ENCODE measurements around the gene DUSP22. TPM values are rescaled to one million over a fixed set of nuclear protein-coding genes. Genes with fewer than 3 reads are reported as not detected.

The DUSP22 gene
- polyA plus RNA-seq, 4 donors, result 18.8 to 40.0 (median 29.1) TPM

- Histone ChIP-seq H3K27ac (ENCODE audit: low read depth in 1 of 3, low read length in 2 of 3) (no peak overlapping the region), H3K4me1 (ENCODE audit: control insufficient read depth in 3 of 3, insufficient read depth in 2 of 3, low read depth in 1 of 3, low read length in 2 of 3) (no peaks in the 10 kb centered on the region), H3K36me3 (ENCODE audit: control insufficient read depth in 3 of 3, insufficient read depth in 2 of 3, low read depth in 1 of 3, low read length in 3 of 3) (no peaks in the 10 kb centered on the region), H3K9me3 (ENCODE audit: control insufficient read depth in 2 of 2, insufficient read depth in 1 of 2, low read depth in 1 of 2, low read length in 1 of 2) (no peaks in the 10 kb centered on the region), H3K4me3 (ENCODE audit: low read depth in 1 of 3, low read length in 3 of 3) (no peak overlapping the region), H3K27me3 (ENCODE audit: control insufficient read depth in 3 of 3, insufficient read depth in 3 of 3, low read length in 3 of 3) (no peaks in the 10 kb centered on the region)
- 73 to 93% (median 83%) methylated on average over 2 of the region's 2 CpGs for WGBS, 3 donors
- no peak for FAIRE-seq
- no peak for DNase-seq
These were observed 27.7 kb upstream of the DUSP22 start for GRCh38 chr6:264626-265025.

GRCh38 chr6:268394-268935 is 23.8 kb upstream of the DUSP22 start:
- no peak for FAIRE-seq
- 85 to 88% (median 86%) methylated on average over 5 of the region's 5 CpGs for WGBS, 3 donors
- H3K4me3 ChIP-seq (ENCODE audit: low read depth in 1 of 3, low read length in 3 of 3), result no peak overlapping the region

GRCh38 chr6:273551-274058 is 18.7 kb upstream of the DUSP22 start:
- no peak for FAIRE-seq
- Histone ChIP-seq H3K27ac (ENCODE audit: low read depth in 1 of 3, low read length in 2 of 3) (no peak overlapping the region), H3K27me3 (ENCODE audit: control insufficient read depth in 3 of 3, insufficient read depth in 3 of 3, low read length in 3 of 3) (peaks cover 0 to 2% (median 0%) of the 10 kb centered on the region in 3 donors), H3K4me3 (ENCODE audit: low read depth in 1 of 3, low read length in 3 of 3) (no peak overlapping the region), H3K36me3 (ENCODE audit: control insufficient read depth in 3 of 3, insufficient read depth in 2 of 3, low read depth in 1 of 3, low read length in 3 of 3) (no peaks in the 10 kb centered on the region), H3K9me3 (ENCODE audit: control insufficient read depth in 2 of 2, insufficient read depth in 1 of 2, low read depth in 1 of 2, low read length in 1 of 2) (no peaks in the 10 kb centered on the region), H3K4me1 (ENCODE audit: control insufficient read depth in 3 of 3, insufficient read depth in 2 of 3, low read depth in 1 of 3, low read length in 2 of 3) (no peaks in the 10 kb centered on the region)
- 30 to 41% (median 36%) methylated on average over 2 of the region's 2 CpGs for WGBS, 3 donors
- DNase-seq, result no peak

More at GRCh38 chr6:268394-268935, 23.8 kb upstream of the DUSP22 start:
- DNase-seq, result no peak
- Histone ChIP-seq H3K9me3 (ENCODE audit: control insufficient read depth in 2 of 2, insufficient read depth in 1 of 2, low read depth in 1 of 2, low read length in 1 of 2) (no peaks in the 10 kb centered on the region), H3K27ac (ENCODE audit: low read depth in 1 of 3, low read length in 2 of 3) (no peak overlapping the region), H3K36me3 (ENCODE audit: control insufficient read depth in 3 of 3, insufficient read depth in 2 of 3, low read depth in 1 of 3, low read length in 3 of 3) (no peaks in the 10 kb centered on the region), H3K27me3 (ENCODE audit: control insufficient read depth in 3 of 3, insufficient read depth in 3 of 3, low read length in 3 of 3) (no peaks in the 10 kb centered on the region), H3K4me1 (ENCODE audit: control insufficient read depth in 3 of 3, insufficient read depth in 2 of 3, low read depth in 1 of 3, low read length in 2 of 3) (no peaks in the 10 kb centered on the region)

GRCh38 chr6:277746-278145 is 14.5 kb upstream of the DUSP22 start:
- 76 to 89% (median 85%) methylated on average over 2 of the region's 2 CpGs for WGBS, 3 donors
- Histone ChIP-seq H3K27ac (ENCODE audit: low read depth in 1 of 3, low read length in 2 of 3) (no peak overlapping the region), H3K27me3 (ENCODE audit: control insufficient read depth in 3 of 3, insufficient read depth in 3 of 3, low read length in 3 of 3) (peaks cover 0 to 2% (median 0%) of the 10 kb centered on the region in 3 donors), H3K4me1 (ENCODE audit: control insufficient read depth in 3 of 3, insufficient read depth in 2 of 3, low read depth in 1 of 3, low read length in 2 of 3) (no peaks in the 10 kb centered on the region), H3K36me3 (ENCODE audit: control insufficient read depth in 3 of 3, insufficient read depth in 2 of 3, low read depth in 1 of 3, low read length in 3 of 3) (no peaks in the 10 kb centered on the region), H3K9me3 (ENCODE audit: control insufficient read depth in 2 of 2, insufficient read depth in 1 of 2, low read depth in 1 of 2, low read length in 1 of 2) (no peaks in the 10 kb centered on the region), H3K4me3 (ENCODE audit: low read depth in 1 of 3, low read length in 3 of 3) (no peak overlapping the region)
- FAIRE-seq, result no peak
- DNase-seq, result no peak

GRCh38 chr6:278494-278893 is 13.8 kb upstream of the DUSP22 start:
- H3K9me3 ChIP-seq (ENCODE audit: control insufficient read depth in 2 of 2, insufficient read depth in 1 of 2, low read depth in 1 of 2, low read length in 1 of 2), result no peaks in the 10 kb centered on the region
- peaks cover 0 to 2% (median 0%) of the 10 kb centered on the region in 3 donors for H3K27me3 ChIP-seq (ENCODE audit: control insufficient read depth in 3 of 3, insufficient read depth in 3 of 3, low read length in 3 of 3)
- no peak overlapping the region for H3K27ac ChIP-seq (ENCODE audit: low read depth in 1 of 3, low read length in 2 of 3)
- no peaks in the 10 kb centered on the region for H3K4me1 ChIP-seq (ENCODE audit: control insufficient read depth in 3 of 3, insufficient read depth in 2 of 3, low read depth in 1 of 3, low read length in 2 of 3)
- DNase-seq, result no peak
- FAIRE-seq, result no peak
- 85 to 88% (median 87%) methylated on average over 5 of the region's 5 CpGs for WGBS, 3 donors
- H3K4me3 ChIP-seq (ENCODE audit: low read depth in 1 of 3, low read length in 3 of 3), result no peak overlapping the region
- no peaks in the 10 kb centered on the region for H3K36me3 ChIP-seq (ENCODE audit: control insufficient read depth in 3 of 3, insufficient read depth in 2 of 3, low read depth in 1 of 3, low read length in 3 of 3)

- Histone ChIP-seq H3K27me3 (ENCODE audit: control insufficient read depth in 3 of 3, insufficient read depth in 3 of 3, low read length in 3 of 3) (peaks cover 0 to 2% (median 0%) of the 10 kb centered on the region in 3 donors), H3K9me3 (ENCODE audit: control insufficient read depth in 2 of 2, insufficient read depth in 1 of 2, low read depth in 1 of 2, low read length in 1 of 2) (no peaks in the 10 kb centered on the region), H3K27ac (ENCODE audit: low read depth in 1 of 3, low read length in 2 of 3) (no peak overlapping the region), H3K36me3 (ENCODE audit: control insufficient read depth in 3 of 3, insufficient read depth in 2 of 3, low read depth in 1 of 3, low read length in 3 of 3) (no peaks in the 10 kb centered on the region), H3K4me3 (ENCODE audit: low read depth in 1 of 3, low read length in 3 of 3) (no peak overlapping the region), H3K4me1 (ENCODE audit: control insufficient read depth in 3 of 3, insufficient read depth in 2 of 3, low read depth in 1 of 3, low read length in 2 of 3) (no peaks in the 10 kb centered on the region)
- FAIRE-seq (no peak), DNase-seq (no peak)
- 88 to 90% (median 88%) methylated on average over 8 of the region's 8 CpGs for WGBS, 3 donors
These were observed 12.8 kb upstream of the DUSP22 start for GRCh38 chr6:279341-280029.

- Histone ChIP-seq H3K4me1 (ENCODE audit: control insufficient read depth in 3 of 3, insufficient read depth in 2 of 3, low read depth in 1 of 3, low read length in 2 of 3) (no peaks in the 10 kb centered on the region), H3K36me3 (ENCODE audit: control insufficient read depth in 3 of 3, insufficient read depth in 2 of 3, low read depth in 1 of 3, low read length in 3 of 3) (no peaks in the 10 kb centered on the region), H3K4me3 (ENCODE audit: low read depth in 1 of 3, low read length in 3 of 3) (no peak overlapping the region), H3K27ac (ENCODE audit: low read depth in 1 of 3, low read length in 2 of 3) (no peak overlapping the region), H3K9me3 (ENCODE audit: control insufficient read depth in 2 of 2, insufficient read depth in 1 of 2, low read depth in 1 of 2, low read length in 1 of 2) (no peaks in the 10 kb centered on the region), H3K27me3 (ENCODE audit: control insufficient read depth in 3 of 3, insufficient read depth in 3 of 3, low read length in 3 of 3) (peaks cover 0 to 2% (median 0%) of the 10 kb centered on the region in 3 donors)
- FAIRE-seq (no peak), DNase-seq (no peak)
- WGBS, 3 donors, result 93 to 95% (median 94%) methylated on average over 10 of the region's 10 CpGs
These were observed 11.4 kb upstream of the DUSP22 start for GRCh38 chr6:280775-281468.

- no peak for FAIRE-seq
- DNase-seq, result no peak
- Histone ChIP-seq H3K4me3 (ENCODE audit: low read depth in 1 of 3, low read length in 3 of 3) (no peak overlapping the region), H3K4me1 (ENCODE audit: control insufficient read depth in 3 of 3, insufficient read depth in 2 of 3, low read depth in 1 of 3, low read length in 2 of 3) (no peaks in the 10 kb centered on the region), H3K27ac (ENCODE audit: low read depth in 1 of 3, low read length in 2 of 3) (no peak overlapping the region), H3K27me3 (ENCODE audit: control insufficient read depth in 3 of 3, insufficient read depth in 3 of 3, low read length in 3 of 3) (peaks cover 0 to 2% (median 0%) of the 10 kb centered on the region in 3 donors), H3K36me3 (ENCODE audit: control insufficient read depth in 3 of 3, insufficient read depth in 2 of 3, low read depth in 1 of 3, low read length in 3 of 3) (no peaks in the 10 kb centered on the region), H3K9me3 (ENCODE audit: control insufficient read depth in 2 of 2, insufficient read depth in 1 of 2, low read depth in 1 of 2, low read length in 1 of 2) (no peaks in the 10 kb centered on the region)
- WGBS, 3 donors, result 88 to 91% (median 90%) methylated on average over 7 of the region's 7 CpGs
These were observed 10.7 kb upstream of the DUSP22 start for GRCh38 chr6:281469-282103.

Data from small intestine (tissue), 7 donors.